HG03558 (cell line): ENCODE measurements around the gene TIMM10.

Source experiments
- ATAC-seq: cut with Tn5 transposase; IDR thresholded peaks from one replicate; pipeline ENCODE4 v1.9.1; 2021; ENCODE audit warnings: moderate number of reproducible peaks; ENCODE audit not compliant: unreplicated experiment; ENCODE audit errors: extremely low read depth

Gene TIMM10

GRCh38 chr11:57530596-57531507, at the start of gene TIMM10:
TSS of gene TIMM10 (minus strand) at chr11:57530754. CDS start at chr11:57530189, 565 bp downstream.
- peak; percentile 98 for ATAC-seq

DNA sequence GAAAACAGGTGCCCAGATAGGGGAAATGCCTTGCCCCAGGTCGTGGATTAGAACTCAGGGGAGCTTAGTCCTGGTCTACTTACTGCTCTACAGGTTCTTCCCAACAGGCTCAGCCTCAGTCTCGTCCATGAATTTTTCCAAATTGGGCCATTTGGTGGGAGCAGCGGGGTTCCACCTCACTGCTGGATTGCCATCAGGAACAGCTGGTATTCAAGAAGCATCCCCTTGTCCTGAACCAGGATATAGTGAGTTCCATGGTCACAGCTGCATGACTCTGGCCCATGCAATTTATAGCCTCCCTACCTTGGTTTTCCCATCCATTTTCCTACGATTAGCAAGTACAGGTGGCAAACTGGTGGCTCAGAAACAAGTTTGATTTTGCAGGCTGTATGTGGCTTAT, 43.5 kb upstream of the TIMM10 start:
- no peak for ATAC-seq

DNA sequence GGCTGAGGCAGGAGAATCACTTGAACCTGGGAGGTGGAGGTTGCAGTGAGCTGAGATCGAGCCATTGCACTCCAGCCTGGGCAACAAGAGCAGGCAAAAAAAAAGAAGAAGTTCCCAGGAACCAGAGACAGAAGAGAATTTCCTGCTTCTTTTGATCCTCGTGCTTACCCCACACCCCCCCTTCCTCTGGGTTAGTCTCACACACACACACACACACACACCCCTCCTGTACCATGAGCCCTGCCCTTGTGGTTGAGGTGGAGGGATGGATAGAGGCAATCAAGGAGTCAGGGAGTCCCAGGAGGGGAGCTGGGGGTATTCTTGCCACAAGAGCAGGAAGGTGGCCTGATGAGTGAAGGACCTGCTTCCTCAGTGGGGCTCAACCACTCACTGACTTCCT, 41.1 kb upstream of the TIMM10 start:
- no peak for ATAC-seq

DNA sequence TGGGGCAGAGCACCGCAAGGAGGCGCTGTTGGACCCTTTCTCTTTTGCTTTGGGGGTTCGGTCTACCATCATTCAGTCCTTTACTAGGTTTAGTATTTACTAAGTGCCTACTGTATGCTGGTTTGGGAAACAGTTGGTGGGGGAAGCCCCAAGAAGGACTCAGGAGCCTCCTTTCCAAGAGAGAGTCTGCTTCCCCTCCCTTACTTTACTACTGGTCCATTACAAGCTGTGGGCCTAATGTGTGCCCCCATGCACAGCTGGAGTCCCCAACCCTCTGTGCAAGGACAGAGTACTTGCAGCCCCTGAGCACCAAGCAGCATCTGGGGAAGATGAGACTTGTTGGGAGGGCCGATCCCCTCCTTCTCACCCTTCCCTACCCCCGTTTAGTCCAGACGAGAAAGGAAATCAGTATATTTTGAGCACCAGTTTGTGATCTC, 37.8 kb upstream of the TIMM10 start:
- peak; percentile 34 for ATAC-seq

- peak; percentile 16 for ATAC-seq
Observed at GRCh38 chr11:57567515-57568329, 37.2 kb upstream of the TIMM10 start, which contains the start of gene UBE2L6. TSS of gene UBE2L6 (minus strand) at chr11:57567672. CDS start at chr11:57567611, 61 bp downstream.

DNA sequence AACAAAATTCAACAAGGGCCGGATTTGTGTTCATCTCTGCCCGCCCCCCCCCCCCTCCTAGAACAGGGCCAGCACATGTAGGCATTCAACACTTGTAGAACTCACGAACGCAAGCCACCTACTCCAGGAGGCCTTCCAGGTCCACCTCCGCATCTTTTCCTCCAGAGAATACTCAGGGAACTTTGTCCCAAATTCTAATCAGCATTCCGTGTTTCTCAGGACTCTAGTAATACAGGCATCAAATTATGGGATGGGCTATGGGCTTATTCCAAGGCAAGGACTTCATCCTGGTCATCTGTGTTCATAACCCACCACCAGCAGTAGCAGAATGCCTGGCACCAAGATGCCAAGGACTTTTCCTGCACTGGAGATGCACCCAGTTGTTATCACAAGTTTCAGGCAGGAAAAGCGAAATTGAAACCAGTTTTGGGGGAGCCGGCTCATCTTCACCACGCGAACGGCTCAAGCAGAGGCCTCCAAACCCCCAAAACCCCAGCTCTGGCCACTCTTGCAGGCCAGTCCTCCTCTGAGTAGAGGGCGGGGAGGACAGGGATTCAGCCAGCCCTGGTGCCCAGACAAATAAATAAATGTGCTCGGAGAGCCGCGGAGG, 36.5 kb upstream of the TIMM10 start:
- ATAC-seq, result no peak

- peak; percentile 64 for ATAC-seq
Observed at GRCh38 chr11:57566005-57566904, 35.7 kb upstream of the TIMM10 start.

DNA sequence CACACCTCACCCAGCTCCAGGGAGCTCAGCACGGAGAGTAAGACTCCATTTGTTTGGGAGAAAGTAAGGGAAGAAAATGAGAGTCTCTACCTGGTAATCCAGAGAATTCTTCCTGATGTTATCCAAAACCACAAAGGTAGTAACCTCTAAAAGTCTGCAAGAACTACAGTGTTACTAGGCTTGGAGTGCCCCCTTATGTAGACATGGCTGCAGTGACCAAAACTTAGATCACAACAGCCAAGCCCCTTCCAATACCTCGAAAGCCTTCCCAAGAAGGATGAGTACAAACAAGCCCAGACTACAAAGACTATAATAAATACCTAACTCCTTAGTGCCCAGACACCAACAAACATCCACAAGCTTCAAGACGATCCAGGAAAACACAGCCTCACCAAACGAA, 32.0 kb upstream of the TIMM10 start:
- no peak for ATAC-seq

- no peak for ATAC-seq
Observed at GRCh38 chr11:57560146-57560545, 29.6 kb upstream of the TIMM10 start.

- no peak for ATAC-seq
Observed at GRCh38 chr11:57556041-57556440, 25.5 kb upstream of the TIMM10 start.

GRCh38 chr11:57555393-57555792, 24.8 kb upstream of the TIMM10 start:
- ATAC-seq, result no peak

- no peak for ATAC-seq
Observed at GRCh38 chr11:57552479-57552878, 21.9 kb upstream of the TIMM10 start.

- no peak for ATAC-seq
Observed at GRCh38 chr11:57551941-57552340, 21.4 kb upstream of the TIMM10 start.

DNA sequence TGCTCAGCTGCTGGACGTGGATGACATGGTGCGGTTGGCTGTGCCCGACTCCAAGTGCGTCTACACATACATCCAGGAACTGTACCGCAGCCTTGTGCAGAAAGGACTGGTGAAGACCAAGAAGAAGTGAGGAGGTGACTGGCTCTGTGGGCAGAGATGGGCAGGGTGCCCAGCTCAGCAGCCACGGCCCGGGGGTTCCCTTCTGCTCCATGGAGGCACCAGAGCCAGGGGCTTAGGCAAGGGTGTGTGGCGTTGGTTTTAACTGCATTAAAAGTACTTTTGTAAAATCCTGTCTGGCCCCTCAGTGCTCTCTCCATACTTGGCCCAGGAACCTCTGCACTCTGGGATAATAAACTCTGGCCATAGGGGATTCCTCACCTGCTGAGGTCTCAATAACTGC, 19.4 kb upstream of the TIMM10 start:
- no peak for ATAC-seq

DNA sequence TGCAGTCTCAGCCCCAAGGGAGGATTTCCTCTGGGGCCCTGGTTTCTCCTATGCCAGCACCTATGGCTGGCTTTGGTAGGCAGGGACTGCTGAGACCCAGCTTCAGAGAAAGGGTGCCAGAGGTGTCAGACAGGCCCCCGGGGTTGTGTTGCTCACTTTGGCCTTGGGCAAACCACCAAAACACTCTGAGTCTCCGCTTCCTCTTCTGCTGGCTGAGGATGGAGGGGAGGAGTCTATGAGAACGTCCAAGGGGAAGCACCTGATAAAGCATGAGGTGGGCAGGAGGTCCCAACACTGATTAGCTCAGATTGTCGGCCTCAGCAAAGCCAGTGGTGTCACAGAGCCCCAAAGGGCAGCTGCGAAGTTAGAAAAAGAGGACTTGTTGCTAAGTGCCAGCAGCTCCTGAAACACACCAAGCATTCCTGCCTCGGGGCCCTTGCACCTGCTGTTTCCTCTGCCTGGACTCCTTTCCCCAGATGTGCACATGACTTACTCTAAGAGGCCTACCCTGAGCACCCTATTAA, 17.4 kb upstream of the TIMM10 start:
- peak; percentile 89 for ATAC-seq

- ATAC-seq, result peak; percentile 38
Observed at GRCh38 chr11:57546869-57547475, 16.4 kb upstream of the TIMM10 start.

DNA sequence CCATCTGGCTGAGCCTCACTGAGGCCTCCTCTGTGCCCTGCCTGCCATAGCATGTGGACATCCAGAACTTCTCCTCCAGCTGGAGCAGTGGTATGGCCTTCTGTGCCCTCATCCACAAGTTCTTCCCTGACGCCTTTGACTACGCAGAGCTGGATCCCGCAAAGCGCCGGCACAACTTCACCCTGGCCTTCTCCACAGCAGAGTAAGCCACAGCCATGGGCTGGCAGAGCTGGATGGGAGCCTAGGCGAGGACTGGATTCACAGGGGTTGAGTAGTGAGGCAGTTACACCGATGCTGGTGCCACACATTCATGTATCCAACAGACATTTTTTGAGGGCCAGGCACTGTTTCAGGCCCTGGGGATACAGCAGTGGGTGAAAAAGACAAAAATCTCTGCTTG, 15.9 kb upstream of the TIMM10 start:
- ATAC-seq, result no peak

DNA sequence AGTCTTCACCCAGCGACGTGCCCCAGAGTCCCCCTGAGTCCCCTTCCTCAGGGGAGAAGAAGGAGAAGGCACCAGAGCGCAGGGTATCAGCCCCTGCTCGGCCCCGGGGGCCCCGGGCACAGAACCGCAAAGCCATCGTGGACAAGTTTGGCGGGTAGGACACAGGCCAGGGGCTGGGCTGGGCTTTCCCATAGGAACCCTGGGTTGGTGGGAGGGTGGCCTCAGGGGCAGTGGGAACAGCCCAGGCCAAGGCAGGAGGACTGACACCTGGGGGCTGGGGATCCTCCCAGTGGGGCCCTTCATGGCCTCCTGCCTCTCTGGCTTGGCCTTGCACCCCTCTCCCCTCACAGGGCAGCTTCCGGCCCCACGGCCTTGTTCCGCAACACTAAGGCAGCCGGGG, 15.3 kb upstream of the TIMM10 start:
- ATAC-seq, result no peak

DNA sequence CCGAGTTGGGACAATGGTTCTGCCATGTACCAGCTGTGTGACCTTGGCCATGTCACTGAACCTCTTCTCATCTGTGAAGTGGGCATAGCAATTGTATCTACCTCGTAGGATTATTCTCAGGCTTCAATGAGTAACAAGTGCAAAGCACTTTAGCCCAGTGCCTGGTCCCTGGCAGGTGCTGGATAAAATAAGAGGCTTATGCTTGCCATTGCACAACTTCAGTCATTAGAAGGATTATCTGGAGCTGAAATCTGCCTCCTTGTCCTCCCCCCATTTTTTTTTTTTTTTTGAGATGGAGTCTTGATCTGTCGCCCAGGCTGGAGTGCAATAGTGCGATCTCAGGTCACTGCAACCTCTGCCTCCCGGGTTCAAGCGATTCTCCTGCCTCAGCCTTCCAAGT, 14.0 kb upstream of the TIMM10 start:
- ATAC-seq, result no peak
